ENCODE measurements around the gene CCL21. TPM values are rescaled to one million over a fixed set of nuclear protein-coding genes. Genes with fewer than 3 reads are reported as not detected.

The CCL21 gene, protein sequence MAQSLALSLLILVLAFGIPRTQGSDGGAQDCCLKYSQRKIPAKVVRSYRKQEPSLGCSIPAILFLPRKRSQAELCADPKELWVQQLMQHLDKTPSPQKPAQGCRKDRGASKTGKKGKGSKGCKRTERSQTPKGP
- total RNA-seq (2022; extraction: Qiagen RNA extraction): not detected in 5 replicates

DNA sequence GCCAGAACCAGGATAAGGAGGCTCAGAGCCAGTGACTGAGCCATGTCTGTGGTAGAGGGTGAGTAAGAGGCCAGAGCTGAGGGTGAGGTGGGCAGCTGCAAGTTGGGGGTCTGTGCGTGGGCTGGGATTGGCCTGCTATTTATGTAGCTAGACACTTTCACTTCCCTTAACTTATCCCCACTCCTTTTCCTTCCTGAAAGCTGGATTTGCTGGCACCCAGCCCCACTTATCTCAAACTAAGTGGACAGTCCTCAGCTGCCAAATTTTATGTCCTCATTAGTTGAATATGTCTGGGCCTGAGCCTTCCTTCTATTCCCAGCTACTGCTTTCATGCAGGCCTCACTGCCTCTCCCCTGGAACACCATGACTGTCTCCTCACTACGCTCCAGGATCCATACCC lies at the start of gene CCL21:
Gene CCL21 (minus strand): TSS at position 114 of the 400 bp plus-strand sequence. CDS start 70 bp downstream, at position 44.

DNA sequence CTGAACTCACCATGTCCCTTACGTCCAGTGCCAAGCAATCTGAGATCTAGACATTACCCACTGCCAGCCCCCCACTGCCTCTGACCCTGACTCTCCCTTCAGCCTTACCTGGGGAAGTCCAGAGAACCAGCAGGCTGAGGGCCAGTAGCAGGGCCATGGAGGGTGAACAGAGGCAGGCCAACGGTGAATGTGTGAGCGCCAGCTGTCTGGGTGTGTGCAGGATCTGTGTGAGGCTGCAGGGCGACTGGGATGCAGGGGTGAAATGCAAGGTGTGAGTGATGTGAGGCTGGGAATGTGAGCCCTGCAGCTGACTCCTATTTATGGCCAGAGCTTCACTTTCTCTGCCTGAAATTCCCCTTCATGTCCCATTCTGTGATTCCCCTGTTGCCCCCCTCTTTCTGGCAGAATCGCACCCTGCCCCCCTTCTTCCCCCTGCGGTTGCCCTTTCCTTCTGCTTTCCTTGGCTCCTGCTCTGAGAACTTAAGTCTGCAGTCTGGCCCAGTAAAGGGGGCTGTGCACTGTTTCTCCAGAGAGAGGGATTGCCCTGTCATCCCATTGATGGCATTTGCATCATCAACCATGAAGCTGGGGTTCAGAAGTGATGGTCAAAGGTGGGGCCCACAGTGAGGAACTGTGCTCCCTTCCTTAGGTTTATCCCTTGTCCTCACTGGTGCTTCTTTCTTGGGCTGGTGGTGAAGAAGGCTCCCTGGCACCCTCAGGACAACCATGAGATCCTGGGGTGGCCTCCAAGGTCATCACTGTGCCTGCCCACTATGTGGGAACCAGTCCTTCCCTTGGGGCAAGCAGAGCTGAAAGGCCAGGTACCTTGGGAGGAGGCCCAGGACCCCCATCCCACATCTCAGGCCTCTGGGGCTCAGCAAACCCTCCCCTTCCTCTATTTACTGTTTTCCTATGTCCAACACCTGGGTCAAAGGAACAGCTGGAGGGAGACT lies 18.7 kb downstream of the CCL21 start, which contains the start of gene CCL19:
Gene CCL19 (minus strand): TSS at position 294 of the 953 bp plus-strand sequence. CDS start 137 bp downstream, at position 157.

DNA sequence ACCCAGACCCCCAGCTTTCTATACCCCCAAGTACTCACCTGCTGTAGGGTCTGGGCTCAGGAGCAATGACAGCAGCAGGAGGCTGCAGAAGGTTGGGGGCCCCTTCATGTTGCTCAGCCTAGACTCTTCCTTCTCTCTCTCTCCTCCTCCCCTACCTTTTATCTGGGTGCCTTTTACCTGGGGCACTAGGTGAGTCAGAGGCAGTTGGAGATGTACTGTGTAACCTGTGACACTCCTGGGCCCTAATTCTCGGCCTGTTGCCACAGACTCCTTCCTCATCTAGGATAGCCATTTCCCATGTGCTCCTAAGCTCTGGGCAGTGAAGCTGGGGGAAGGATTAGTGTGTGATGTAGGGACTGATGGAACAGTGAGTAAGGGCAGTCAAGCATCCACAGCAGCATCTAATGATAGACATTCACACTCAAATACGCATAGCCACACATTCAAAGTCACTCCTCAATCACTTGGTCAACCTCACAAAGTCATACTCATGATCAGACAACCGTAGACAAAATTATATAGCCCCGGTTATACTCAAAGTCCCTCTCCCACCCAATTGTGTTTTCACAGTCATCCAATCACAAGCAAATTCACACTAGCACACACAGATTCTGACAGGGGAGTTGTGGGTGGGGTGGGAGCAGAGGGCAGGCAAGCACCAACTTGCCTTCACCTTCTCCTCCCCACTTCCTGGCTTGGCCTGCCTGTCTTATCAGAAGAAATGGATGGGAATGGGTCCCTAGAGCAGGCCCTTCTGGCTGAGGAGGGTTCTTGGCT lies 47.2 kb downstream of the CCL21 start, which contains the start of gene CCL27:
Gene CCL27 (minus strand): TSS at position 132 of the 777 bp plus-strand sequence. CDS start 24 bp downstream, at position 108.

Other genes starting within 250 kb of the CCL21 start
- gene ENHO, start 187.1 kb downstream of the CCL21 start, total RNA-seq (2022; extraction: Qiagen RNA extraction): 1.2 to 2.9 TPM (median 2.3 TPM) in 5 replicates
- 0.13 to 0.15 TPM (median 0.14 TPM) in 3 of 5 replicates, not detected in the others for gene CNTFR, start 120.4 kb downstream of the CCL21 start, total RNA-seq (2022; extraction: Qiagen RNA extraction)
- 40.2 to 46.0 TPM (median 43.4 TPM) in 5 replicates for gene RPP25L, start 98.0 kb downstream of the CCL21 start, total RNA-seq (2022; extraction: Qiagen RNA extraction)
- gene DCTN3, start 89.6 kb downstream of the CCL21 start, total RNA-seq (2022; extraction: Qiagen RNA extraction): 105 to 114 TPM (median 111 TPM) in 5 replicates
- 0.09 to 0.39 TPM (median 0.17 TPM) in 5 replicates for gene ARID3C, start 81.1 kb downstream of the CCL21 start, total RNA-seq (2022; extraction: Qiagen RNA extraction)
- 161 to 195 TPM (median 192 TPM) in 5 replicates for gene SIGMAR1, start 72.3 kb downstream of the CCL21 start, total RNA-seq (2022; extraction: Qiagen RNA extraction)
- 16.1 to 20.8 TPM (median 19.0 TPM) in 5 replicates for gene GALT, start 63.5 kb downstream of the CCL21 start, total RNA-seq (2022; extraction: Qiagen RNA extraction)
- gene IL11RA, start 58.0 kb downstream of the CCL21 start, total RNA-seq (2022; extraction: Qiagen RNA extraction): 4.7 to 8.1 TPM (median 6.3 TPM) in 5 replicates
- 0.28 TPM in 1 of 5 replicates, not detected in the others for gene CCL27, start 47.5 kb downstream of the CCL21 start, total RNA-seq (2022; extraction: Qiagen RNA extraction)
- not detected in 5 replicates for gene CCL19, start 18.9 kb downstream of the CCL21 start, total RNA-seq (2022; extraction: Qiagen RNA extraction)
- 0.07 to 0.42 TPM (median 0.24 TPM) in 5 replicates for gene PHF24, start 248.1 kb upstream of the CCL21 start, total RNA-seq (2022; extraction: Qiagen RNA extraction)